ENCODE results near the gene CEL.

DNA sequence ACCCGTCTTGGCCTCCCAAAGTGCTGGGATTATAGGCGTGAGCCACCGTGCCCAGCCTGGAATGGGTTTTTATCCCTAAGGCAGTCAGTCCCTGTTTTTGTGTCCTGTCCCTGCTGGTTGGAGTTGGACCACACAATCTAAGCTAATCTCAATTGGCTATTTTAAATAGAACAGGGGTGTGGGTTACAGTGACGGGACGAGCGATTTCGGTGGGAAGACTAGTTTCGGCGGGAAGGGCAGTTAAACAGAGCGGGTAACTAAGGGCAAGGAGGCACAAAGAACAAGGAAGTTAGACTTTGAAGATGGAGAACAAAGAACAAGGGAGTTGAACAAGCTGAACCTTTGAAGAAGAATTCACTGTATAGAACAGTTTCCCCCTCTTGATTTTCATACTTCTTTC lies 29.6 kb upstream of the CEL start:
- TF ChIP-seq, protein P1, sequence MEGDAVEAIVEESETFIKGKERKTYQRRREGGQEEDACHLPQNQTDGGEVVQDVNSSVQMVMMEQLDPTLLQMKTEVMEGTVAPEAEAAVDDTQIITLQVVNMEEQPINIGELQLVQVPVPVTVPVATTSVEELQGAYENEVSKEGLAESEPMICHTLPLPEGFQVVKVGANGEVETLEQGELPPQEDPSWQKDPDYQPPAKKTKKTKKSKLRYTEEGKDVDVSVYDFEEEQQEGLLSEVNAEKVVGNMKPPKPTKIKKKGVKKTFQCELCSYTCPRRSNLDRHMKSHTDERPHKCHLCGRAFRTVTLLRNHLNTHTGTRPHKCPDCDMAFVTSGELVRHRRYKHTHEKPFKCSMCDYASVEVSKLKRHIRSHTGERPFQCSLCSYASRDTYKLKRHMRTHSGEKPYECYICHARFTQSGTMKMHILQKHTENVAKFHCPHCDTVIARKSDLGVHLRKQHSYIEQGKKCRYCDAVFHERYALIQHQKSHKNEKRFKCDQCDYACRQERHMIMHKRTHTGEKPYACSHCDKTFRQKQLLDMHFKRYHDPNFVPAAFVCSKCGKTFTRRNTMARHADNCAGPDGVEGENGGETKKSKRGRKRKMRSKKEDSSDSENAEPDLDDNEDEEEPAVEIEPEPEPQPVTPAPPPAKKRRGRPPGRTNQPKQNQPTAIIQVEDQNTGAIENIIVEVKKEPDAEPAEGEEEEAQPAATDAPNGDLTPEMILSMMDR (conservative IDR thresholded peaks at IDR 0.05; ENCODE audit: low read length), result no peak
- TF ChIP-seq EZH2phosphoT487 (IDR thresholded peaks at IDR 0.05; ENCODE audit: borderline replicate concordance, low read depth, low read length), result no peak
